Stimulated activated CD8-positive, alpha-beta memory T cell treated with anti-CD3 and anti-CD28 coated beads, Interleukin-4, amount 100 ng/mL, for 24 hours (primary cell): ENCODE data around the gene FAM3A.

Experiments used
- DNase-seq: peaks from one replicate; pipeline ENCODE4 v3.0.0-alpha.2; 2020; ENCODE audit warnings: low read depth

FAM3A gene

GRCh38 chrX:154458954-154459778 is 56.9 kb downstream of the FAM3A start:
- no peak for DNase-seq

- peak; percentile 50 for DNase-seq
Measured at GRCh38 chrX:154458116-154458953, 57.7 kb downstream of the FAM3A start, which contains the start of gene PLXNA3. PLXNA3 (plus strand) TSS chrX:154458281; CDS start chrX:154460184, 1,903 bp downstream.

GRCh38 chrX:154457491-154458115 is 58.4 kb downstream of the FAM3A start:
- DNase-seq, result no peak
